Left renal pelvis (tissue), 4 donors: ENCODE results near the gene ATP10A. TPM values are rescaled to one million over a fixed set of nuclear protein-coding genes. Genes with fewer than 3 reads are reported as not detected.

Source experiments
- DNase-seq, 4 donors: peaks; one replicate each; pipeline ENCODE4 v3.0.0-alpha.2; 2013; ENCODE audit warnings: low read depth in 4 of 4, low spot score in 3 of 4
- polyA plus RNA-seq, 4 donors: library from polyadenylated mRNA; unstranded; fragments of 120-200 nt; gene quantifications; one replicate each; pipeline ENCODE4 v1.2.1, GENCODE V29; 2013; ENCODE audit not compliant: insufficient read length in 4 of 4

Gene ATP10A
- polyA plus RNA-seq, 4 donors, result 2.8 to 6.1 (median 4.0) TPM

GRCh38 chr15:25797511-25797935, 65.6 kb downstream of the ATP10A start:
- no peak for DNase-seq

GRCh38 chr15:25797035-25797434, 66.1 kb downstream of the ATP10A start:
- no peak for DNase-seq

- no peak for DNase-seq
Observed at GRCh38 chr15:25796395-25796794, 66.7 kb downstream of the ATP10A start.

- no peak for DNase-seq
Observed at GRCh38 chr15:25795712-25796111, 67.4 kb downstream of the ATP10A start.

- no peak for DNase-seq
Observed at GRCh38 chr15:25795061-25795460, 68.1 kb downstream of the ATP10A start.

- no peak for DNase-seq
Observed at GRCh38 chr15:25793354-25794050, 69.6 kb downstream of the ATP10A start.

- DNase-seq, result no peak
Observed at GRCh38 chr15:25792128-25792527, 71.0 kb downstream of the ATP10A start.

GRCh38 chr15:25790000-25790660, 73.0 kb downstream of the ATP10A start:
- DNase-seq, result no peak

GRCh38 chr15:25789616-25789999, 73.5 kb downstream of the ATP10A start:
- DNase-seq, result no peak

GRCh38 chr15:25789211-25789610, 73.9 kb downstream of the ATP10A start:
- DNase-seq, result no peak

- no peak for DNase-seq
Observed at GRCh38 chr15:25787855-25788520, 75.1 kb downstream of the ATP10A start.

GRCh38 chr15:25787381-25787780, 75.7 kb downstream of the ATP10A start:
- no peak for DNase-seq

- no peak for DNase-seq
Observed at GRCh38 chr15:25786040-25786439, 77.1 kb downstream of the ATP10A start.

- no peak for DNase-seq
Observed at GRCh38 chr15:25785641-25786025, 77.5 kb downstream of the ATP10A start.

- DNase-seq, result no peak
Observed at GRCh38 chr15:25784876-25785640, 78.1 kb downstream of the ATP10A start.

GRCh38 chr15:25783607-25784540, 79.3 kb downstream of the ATP10A start:
- DNase-seq, result no peak

- no peak for DNase-seq
Observed at GRCh38 chr15:25783134-25783533, 80.0 kb downstream of the ATP10A start.

- DNase-seq, result no peak
Observed at GRCh38 chr15:25780479-25781255, 82.5 kb downstream of the ATP10A start.

GRCh38 chr15:25778161-25778560, 85.0 kb downstream of the ATP10A start:
- DNase-seq, result no peak
